Hepatocyte (in vitro differentiated cells): ENCODE measurements around the gene IL1RL2. TPM values are rescaled to one million over a fixed set of nuclear protein-coding genes. Genes with fewer than 3 reads are reported as not detected.
A peak's percentile ranks its signal among the peaks of the same experiment; 100 is the strongest.

ENCODE experiments used
- DNase-seq: peaks from one replicate; pipeline ENCODE4 v3.0.0-alpha.2; 2016; ENCODE audit warnings: low spot score
- H2AFZ ChIP-seq: fragments of 200-600 bp; sonication (generic); 2 replicates; pipeline ENCODE4 v1.6.0; 2016; ENCODE audit warnings: antibody characterized with exemption, mild to moderate bottlenecking
- H3K27ac ChIP-seq: fragments of 200-600 bp; sonication (generic); 2 replicates; pipeline ENCODE4 v1.5.1; 2016; ENCODE audit warnings: mild to moderate bottlenecking
- H3K27me3 ChIP-seq: fragments of 200-600 bp; sonication (generic); 2 replicates; pipeline ENCODE4 v1.6.1; 2016
- H3K36me3 ChIP-seq: fragments of 200-600 bp; sonication (generic); replicated peaks from 2 replicates; pipeline ENCODE4 v1.5.1; 2016; ENCODE audit warnings: low read depth; ENCODE audit not compliant: insufficient read depth
- H3K4me1 ChIP-seq: fragments of 200-600 bp; sonication (generic); 2 replicates; pipeline ENCODE4 v1.5.1; 2016; ENCODE audit warnings: mild to moderate bottlenecking, moderate library complexity; ENCODE audit not compliant: insufficient read depth
- H3K4me2 ChIP-seq: fragments of 200-600 bp; sonication (generic); 2 replicates; pipeline ENCODE4 v1.6.0; 2016
- H3K4me3 ChIP-seq: fragments of 200-600 bp; sonication (generic); 2 replicates; pipeline ENCODE4 v1.5.1; 2016; ENCODE audit warnings: mild to moderate bottlenecking
- H3K79me2 ChIP-seq: fragments of 200-600 bp; sonication (generic); 2 replicates; pipeline ENCODE4 v1.6.0; 2017; ENCODE audit warnings: mild to moderate bottlenecking
- H3K9me2 ChIP-seq: fragments of 200-600 bp; sonication (generic); replicated peaks from 2 replicates; pipeline ENCODE4 v1.6.0; 2017; ENCODE audit warnings: mild to moderate bottlenecking; ENCODE audit not compliant: insufficient read depth
- H3K9me3 ChIP-seq: fragments of 200-600 bp; sonication (generic); 2 replicates; pipeline ENCODE4 v1.5.1; 2016; ENCODE audit warnings: low read depth, mild to moderate bottlenecking
- H4K20me1 ChIP-seq: fragments of 200-600 bp; sonication (generic); 2 replicates; pipeline ENCODE4 v1.6.0; 2016; ENCODE audit warnings: mild to moderate bottlenecking; ENCODE audit not compliant: insufficient read depth, poor library complexity, severe bottlenecking
- EZH2 ChIP-seq: fragments of 200-600 bp; sonication (generic); IDR thresholded peaks from 2 replicates; pipeline ENCODE4 v1.6.1; 2016; ENCODE audit warnings: antibody characterized with exemption, mild to moderate bottlenecking, borderline replicate concordance
- EZH2phosphoT487 ChIP-seq: fragments of 200-600 bp; sonication (generic); IDR thresholded peaks from one replicate; pipeline ENCODE4 v1.6.1; 2018; ENCODE audit warnings: antibody characterized with exemption, mild to moderate bottlenecking, low read depth, moderate library complexity; ENCODE audit not compliant: unreplicated experiment, severe bottlenecking
- WGBS: methylation state at CpG from one replicate; pipeline ENCODE4 v1.1.6; 2016; ENCODE audit warnings: low lambda C conversion rate; ENCODE audit errors: missing lambda C conversion rate; 5-methylcytosine and 5-hydroxymethylcytosine counted together
- polyA plus RNA-seq: library from polyadenylated mRNA; unstranded; fragments of >200 nt; fragmentation: Nextera tagmentation; extraction: Ambion mirVana; gene quantifications from 2 replicates; pipeline ENCODE4 v1.2.1, GENCODE V29; 2016
- total RNA-seq: library from RNA; depleted of rRNA; stranded (reverse); fragments of >200 nt; gene quantifications from 2 replicates; pipeline ENCODE4 v1.2.3, GENCODE V29; 2014
- TF ChIP-seq, protein P1 (sequence below): fragments of 200-600 bp; sonication (generic); IDR thresholded peaks from 2 replicates; pipeline ENCODE4 v1.5.1; 2016; ENCODE audit warnings: antibody characterized with exemption, mild to moderate bottlenecking; ENCODE audit not compliant: poor library complexity

IL1RL2 gene
- total and polyA plus RNA-seq, 2 experiments from 2014 or later, result 1.3 TPM; not detected in 1

DNA sequence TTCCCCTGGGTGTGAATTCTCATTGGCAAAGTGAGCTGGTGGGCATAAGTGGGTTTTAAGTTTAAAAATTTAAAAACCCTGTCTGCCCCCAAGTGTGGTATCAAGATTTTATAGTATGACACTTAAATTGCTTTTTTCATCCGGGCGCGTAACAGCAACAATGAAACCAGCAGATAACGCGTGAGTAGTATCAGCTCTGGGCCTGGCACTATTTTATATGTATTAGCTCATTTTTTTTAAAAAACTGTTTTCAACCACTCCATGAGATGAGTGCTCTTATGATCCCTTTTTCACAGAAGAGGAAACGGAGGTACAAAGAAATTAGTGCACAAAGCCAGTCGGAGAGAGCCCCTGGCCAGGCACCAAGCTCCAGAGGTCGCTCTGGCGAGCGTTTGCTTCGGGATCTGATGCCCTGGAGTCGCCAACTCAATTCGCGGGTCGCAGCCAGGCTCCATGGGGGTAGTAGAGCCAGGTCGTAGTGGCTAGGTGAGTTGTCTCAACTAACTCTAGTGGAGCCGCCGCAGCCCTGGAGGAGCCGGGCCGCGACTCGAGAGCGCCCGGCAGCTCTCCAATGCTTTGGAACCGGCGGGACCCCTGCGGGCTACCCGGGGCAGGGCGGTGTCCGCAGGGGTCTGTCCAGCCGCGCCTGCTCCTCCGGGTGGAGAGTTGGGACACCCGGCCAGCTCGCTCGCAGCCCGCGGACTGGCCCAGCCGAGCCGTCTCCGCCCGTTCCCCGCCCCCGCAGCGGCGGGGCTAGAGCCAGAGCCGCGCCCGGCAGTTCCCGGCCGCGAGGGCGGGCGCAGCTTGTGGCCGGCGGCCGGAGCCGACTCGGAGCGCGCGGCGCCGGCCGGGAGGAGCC is 44.6 kb upstream of the IL1RL2 start, which contains the start of gene IL1R1:
TSS of gene IL1R1 (plus strand) at position 777 of the 859 bp plus-strand sequence. CDS start 14,979 bp downstream, outside the sequence.
- peak within 1 kb of the TSS; percentile 77 for H3K4me3 ChIP-seq
- 9% methylated on average over 54 of the region's 65 CpGs for WGBS
- H3K9me3 ChIP-seq, result peaks cover 4% of the 10 kb centered on the region
- H3K27ac ChIP-seq, result peak within 1 kb of the TSS; percentile 98
- TF ChIP-seq EZH2phosphoT487, result no peak
- TF ChIP-seq EZH2, result no peak
- H3K4me1 ChIP-seq, result peaks cover 17% of the 10 kb centered on the region
- H3K9me2 ChIP-seq, result no peaks in the 10 kb centered on the region
- DNase-seq, result peak; percentile 94
- H2AFZ ChIP-seq, result peak within 1 kb of the TSS; percentile 69
- peak within 1 kb of the TSS; percentile 92 for H3K4me2 ChIP-seq
- no peaks in the 10 kb centered on the region for H4K20me1 ChIP-seq
- H3K36me3 ChIP-seq, result no peaks in the 10 kb centered on the region
- H3K27me3 ChIP-seq, result no peaks in the 10 kb centered on the region
- H3K79me2 ChIP-seq, result peaks cover 44% of the 10 kb centered on the region

- H3K9me3 ChIP-seq, result peaks cover 4% of the 10 kb centered on the region
- H3K36me3 ChIP-seq, result no peaks in the 10 kb centered on the region
- peak overlapping the region; percentile 98 for H3K27ac ChIP-seq
- H2AFZ ChIP-seq, result peak overlapping the region; percentile 61
- DNase-seq, result no peak
- no peaks in the 10 kb centered on the region for H3K9me2 ChIP-seq
- peak overlapping the region; percentile 92 for H3K4me2 ChIP-seq
- WGBS, result 12% methylated on average over 31 of the region's 42 CpGs
- TF ChIP-seq EZH2phosphoT487 (no peak), EZH2 (no peak)
- TF ChIP-seq, protein P1, sequence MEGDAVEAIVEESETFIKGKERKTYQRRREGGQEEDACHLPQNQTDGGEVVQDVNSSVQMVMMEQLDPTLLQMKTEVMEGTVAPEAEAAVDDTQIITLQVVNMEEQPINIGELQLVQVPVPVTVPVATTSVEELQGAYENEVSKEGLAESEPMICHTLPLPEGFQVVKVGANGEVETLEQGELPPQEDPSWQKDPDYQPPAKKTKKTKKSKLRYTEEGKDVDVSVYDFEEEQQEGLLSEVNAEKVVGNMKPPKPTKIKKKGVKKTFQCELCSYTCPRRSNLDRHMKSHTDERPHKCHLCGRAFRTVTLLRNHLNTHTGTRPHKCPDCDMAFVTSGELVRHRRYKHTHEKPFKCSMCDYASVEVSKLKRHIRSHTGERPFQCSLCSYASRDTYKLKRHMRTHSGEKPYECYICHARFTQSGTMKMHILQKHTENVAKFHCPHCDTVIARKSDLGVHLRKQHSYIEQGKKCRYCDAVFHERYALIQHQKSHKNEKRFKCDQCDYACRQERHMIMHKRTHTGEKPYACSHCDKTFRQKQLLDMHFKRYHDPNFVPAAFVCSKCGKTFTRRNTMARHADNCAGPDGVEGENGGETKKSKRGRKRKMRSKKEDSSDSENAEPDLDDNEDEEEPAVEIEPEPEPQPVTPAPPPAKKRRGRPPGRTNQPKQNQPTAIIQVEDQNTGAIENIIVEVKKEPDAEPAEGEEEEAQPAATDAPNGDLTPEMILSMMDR, result no peak
- H3K27me3 ChIP-seq, result no peaks in the 10 kb centered on the region
- peaks cover 52% of the 10 kb centered on the region for H3K79me2 ChIP-seq
- H4K20me1 ChIP-seq, result no peaks in the 10 kb centered on the region
- H3K4me1 ChIP-seq, result peaks cover 17% of the 10 kb centered on the region
- peak overlapping the region; percentile 56 for H3K4me3 ChIP-seq
These were observed 43.9 kb upstream of the IL1RL2 start for GRCh38 chr2:102142829-102143449.

DNA sequence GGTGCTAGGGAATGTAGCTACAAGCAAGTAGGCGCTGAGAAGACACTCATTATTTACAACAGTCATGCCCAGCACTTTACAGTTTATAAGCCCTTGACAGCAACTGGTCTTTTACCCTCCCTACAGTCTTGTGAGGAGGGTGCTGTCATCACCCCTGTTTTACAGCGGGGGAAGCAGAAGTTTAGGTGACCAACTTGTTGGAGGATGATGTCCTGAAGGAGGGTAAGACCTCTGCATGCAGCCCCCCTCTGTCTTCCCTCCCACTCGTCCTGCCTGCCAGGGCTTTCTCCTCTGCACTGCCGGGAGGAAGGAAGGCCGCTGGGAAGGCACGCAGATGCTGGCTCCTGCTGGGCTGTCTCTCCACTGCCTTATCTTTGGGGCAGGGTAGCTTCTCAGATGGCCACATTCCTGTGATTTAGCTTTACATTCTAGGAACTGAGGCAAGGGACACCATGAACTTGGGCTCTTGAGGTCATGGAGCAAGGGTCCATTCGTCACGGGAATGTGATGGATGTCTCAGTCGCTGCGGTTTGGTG is 43.3 kb upstream of the IL1RL2 start:
- WGBS, result 52% methylated on average over 10 of the region's 10 CpGs
- peaks cover 4% of the 10 kb centered on the region for H3K9me3 ChIP-seq
- H3K4me2 ChIP-seq, result peak overlapping the region; percentile 92
- no peaks in the 10 kb centered on the region for H4K20me1 ChIP-seq
- TF ChIP-seq EZH2phosphoT487, result no peak
- TF ChIP-seq EZH2, result no peak
- TF ChIP-seq, protein P1, result no peak
- H3K9me2 ChIP-seq, result no peaks in the 10 kb centered on the region
- H2AFZ ChIP-seq, result peak overlapping the region; percentile 61
- peak overlapping the region; percentile 98 for H3K27ac ChIP-seq
- H3K79me2 ChIP-seq, result peaks cover 58% of the 10 kb centered on the region
- H3K4me1 ChIP-seq, result peaks cover 17% of the 10 kb centered on the region
- no peaks in the 10 kb centered on the region for H3K36me3 ChIP-seq
- H3K4me3 ChIP-seq, result peak overlapping the region; percentile 56
- DNase-seq, result peak; percentile 54
- H3K27me3 ChIP-seq, result no peaks in the 10 kb centered on the region

DNA sequence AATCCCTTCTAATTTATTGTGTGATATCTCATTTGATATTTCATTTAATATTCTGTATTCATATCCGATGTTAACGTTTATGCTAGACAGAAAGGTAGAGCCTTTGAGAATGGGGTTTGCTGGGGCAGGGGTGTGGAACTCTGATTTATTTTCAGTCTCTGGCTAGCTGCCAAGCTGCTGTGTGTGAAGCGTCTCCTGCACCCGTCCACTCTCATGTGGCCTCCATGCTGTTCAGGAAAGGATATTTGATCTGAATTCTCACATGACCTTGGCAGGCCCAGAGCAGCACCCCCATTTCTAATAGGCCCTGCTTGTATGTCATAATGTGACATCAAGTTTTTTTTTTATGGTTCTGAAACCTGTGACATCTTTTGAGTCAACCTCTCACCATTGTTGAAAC is 42.7 kb upstream of the IL1RL2 start:
- Histone ChIP-seq H3K4me3 (peak overlapping the region; percentile 56), H3K9me2 (no peaks in the 10 kb centered on the region), H2AFZ (no peak overlapping the region), H3K27ac (peak overlapping the region; percentile 98), H3K36me3 (no peaks in the 10 kb centered on the region), H3K79me2 (peaks cover 64% of the 10 kb centered on the region), H3K9me3 (peaks cover 4% of the 10 kb centered on the region), H3K4me1 (peaks cover 17% of the 10 kb centered on the region), H3K4me2 (peak overlapping the region; percentile 92), H3K27me3 (no peaks in the 10 kb centered on the region), H4K20me1 (no peaks in the 10 kb centered on the region)
- WGBS, result 68% methylated on average over 4 of the region's 4 CpGs
- TF ChIP-seq, protein P1, result no peak
- peak; percentile 39 for DNase-seq
